Endothelial cell of umbilical vein (primary cell): Measurements from ENCODE around the gene UVRAG. TPM values are rescaled to one million over a fixed set of nuclear protein-coding genes. Genes with fewer than 3 reads are reported as not detected.

Experiments used
- BruUV-seq: library from RNA; stranded (reverse); fragments of 400-500 nt; replicated peaks from 2 replicates; lab custom pipeline; 2021; lab: Mats Ljungman, UMichigan
- CTCF ChIA-PET: fragments of 300-600, 350-600 bp; sonication (Branson Sonifier 250); formaldehyde crosslinking; loops from one replicate; lab custom pipeline; 2021; ENCODE audit warnings: antibody characterized with exemption, inconsistent platforms; lab: Charles Lee
- POLR2A ChIA-PET: fragments of 300-600, 350-600 bp; sonication (Branson Sonifier 250); formaldehyde crosslinking; loops from one replicate; lab custom pipeline; 2021; ENCODE audit warnings: antibody characterized with exemption, inconsistent platforms; lab: Charles Lee
- DNase-seq: peaks from one replicate; pipeline ENCODE4 v3.0.0-alpha.2; 2011; ENCODE audit warnings: low read depth, low spot score
- FAIRE-seq: peaks from 2 replicates; lab custom pipeline; 2011; peaks lifted over from hg19 to GRCh38; lab: Jason Lieb, UNC
- H2AFZ ChIP-seq: 2 replicates; pipeline ENCODE4 v1.6.0; 2012; ENCODE audit warnings: low read depth, low read length, control low read depth, inconsistent platforms
- H3K27ac ChIP-seq: 2 replicates; pipeline ENCODE4 v1.5.1; 2011; ENCODE audit warnings: low read depth, mild to moderate bottlenecking, control low read depth, low read length, moderate library complexity; ENCODE audit not compliant: insufficient read depth
- H3K27me3 ChIP-seq, 2 experiments: 2 replicates each; pipeline versions ENCODE4 v1.6.0 to v1.6.1; 2011; ENCODE audit warnings: low read length in 2 of 2, mixed read lengths in 1 of 2; ENCODE audit not compliant: control insufficient read depth in 2 of 2, insufficient read depth in 2 of 2
- H3K36me3 ChIP-seq, 2 experiments: 2 replicates in 1 of 2; 3 replicates in 1 of 2; pipeline ENCODE4 v1.5.1; 2011; ENCODE audit warnings: low read length in 2 of 2, mild to moderate bottlenecking in 1 of 2, moderate library complexity in 1 of 2; ENCODE audit not compliant: control insufficient read depth in 2 of 2, insufficient read depth in 2 of 2; ENCODE audit errors: extremely low read depth in 1 of 2
- H3K4me1 ChIP-seq: 3 replicates; pipeline ENCODE4 v1.5.1; 2011; ENCODE audit warnings: mild to moderate bottlenecking, low read length; ENCODE audit not compliant: control insufficient read depth, insufficient read depth; ENCODE audit errors: extremely low read depth
- H3K4me2 ChIP-seq: 2 replicates; pipeline ENCODE4 v1.6.1; 2011; ENCODE audit warnings: low read length, control low read depth, mixed read lengths; ENCODE audit not compliant: insufficient read depth
- H3K4me3 ChIP-seq, 3 experiments: fragments of 200-600 bp in 1 of 3; sonication (generic), shearing (Covaris generic) in 1 of 3; replicated peaks in 1 of 3; 2 replicates each; pipeline ENCODE4 v1.5.1; 2011 to 2016; ENCODE audit warnings: control low read depth in 3 of 3, low read length in 3 of 3, mild to moderate bottlenecking in 2 of 3, inconsistent platforms in 1 of 3, low read depth in 1 of 3, moderate library complexity in 1 of 3; ENCODE audit not compliant: insufficient read depth in 1 of 3
- H3K79me2 ChIP-seq: 2 replicates; pipeline ENCODE4 v1.6.0; 2012; ENCODE audit warnings: low read length, inconsistent platforms; ENCODE audit not compliant: control insufficient read depth, insufficient read depth
- H3K9ac ChIP-seq: replicated peaks from 2 replicates; pipeline ENCODE3; 2011; ENCODE audit warnings: low read length, control low read depth; ENCODE audit not compliant: insufficient read depth; ENCODE audit errors: extremely low read depth
- H3K9me1 ChIP-seq: replicated peaks from 3 replicates; pipeline ENCODE4 v1.6.0; 2011; ENCODE audit warnings: mild to moderate bottlenecking, low read length; ENCODE audit not compliant: control insufficient read depth, insufficient read depth; ENCODE audit errors: extremely low read depth
- H3K9me3 ChIP-seq: replicated peaks from 2 replicates; pipeline ENCODE4 v1.5.1; 2012; ENCODE audit warnings: low read length, inconsistent platforms; ENCODE audit not compliant: control insufficient read depth, insufficient read depth
- H4K20me1 ChIP-seq: replicated peaks from 2 replicates; pipeline ENCODE3; 2011; ENCODE audit warnings: mild to moderate bottlenecking, low read length; ENCODE audit not compliant: control insufficient read depth, insufficient read depth; ENCODE audit errors: extremely low read depth
- EZH2 ChIP-seq: IDR thresholded peaks from 2 replicates; pipeline ENCODE4 v1.6.1; 2012; ENCODE audit warnings: borderline replicate concordance, low read depth, mild to moderate bottlenecking, moderate library complexity, low read length, inconsistent platforms; ENCODE audit not compliant: severe bottlenecking
- FOS ChIP-seq: IDR thresholded peaks from 2 replicates; pipeline ENCODE4 v1.6.1; 2011; ENCODE audit warnings: mild to moderate bottlenecking, low read length, moderate library complexity, borderline replicate concordance; ENCODE audit not compliant: insufficient read depth
- GATA2 ChIP-seq: IDR thresholded peaks from 2 replicates; pipeline ENCODE4 v1.7.0; 2011; ENCODE audit warnings: low read depth, mild to moderate bottlenecking, moderate library complexity, mixed read lengths, low read length; ENCODE audit not compliant: insufficient read length, insufficient read depth
- JUN ChIP-seq: IDR thresholded peaks from 2 replicates; pipeline ENCODE4 v1.6.1; 2011; ENCODE audit warnings: borderline replicate concordance, low read depth; ENCODE audit not compliant: insufficient read length, insufficient read depth
- MAX ChIP-seq: IDR thresholded peaks from 2 replicates; pipeline ENCODE4 v1.6.1; 2011; ENCODE audit not compliant: insufficient read depth, insufficient read length
- MYC ChIP-seq: IDR thresholded peaks from one replicate; pipeline ENCODE4 v1.6.1; 2011; ENCODE audit warnings: mild to moderate bottlenecking, low read depth, low read length
- POLR2A ChIP-seq: IDR thresholded peaks from 2 replicates; pipeline ENCODE4 v1.6.1; 2012; ENCODE audit warnings: low read depth, mild to moderate bottlenecking, control low read depth, low read length
- POLR2AphosphoS5 ChIP-seq: IDR thresholded peaks from 2 replicates; pipeline ENCODE4 v1.6.1; 2012; ENCODE audit warnings: low read depth, mild to moderate bottlenecking, control low read depth, low read length, moderate library complexity; ENCODE audit not compliant: insufficient read depth
- dilution Hi-C: fragments of 300-500 bp; cut with MboI; formaldehyde crosslinking; loops from one replicate; pipeline ENCODE4 v1.15.0; 2019; ENCODE audit warnings: low sequenced_read_pairs; ENCODE audit not compliant: extremely low pct_ligation_motif_present
- intact Hi-C: fragments of 100-400 bp; cut with micrococcal nuclease; formaldehyde crosslinking; loops from one replicate; pipeline ENCODE4 v1.10.0; 2022
- polyA plus RNA-seq, 4 experiments: library from polyadenylated mRNA; depleted of rRNA in 3 of 4; stranded (reverse) in 3 of 4; unstranded in 1 of 4; fragments of >200 nt; gene quantifications; 2 replicates each; pipeline versions ENCODE4 v1.2.1 to v1.2.3, GENCODE V29; 2011 to 2012; ENCODE audit warnings: missing spikeins in 1 of 4
- total RNA-seq: library from RNA; stranded (reverse); gene quantifications from 2 replicates; pipeline ENCODE4 v1.2.3, GENCODE V29; 2021
- TF ChIP-seq, protein P1 (sequence below), 2 donors: IDR thresholded peaks; 1 replicate in 1 of 2; 2 replicates in 1 of 2; pipeline ENCODE4 v1.5.1; 2011; ENCODE audit warnings: low read length in 2 of 2, mild to moderate bottlenecking in 2 of 2, moderate library complexity in 2 of 2, control low read depth in 1 of 2, inconsistent platforms in 1 of 2, low read depth in 1 of 2; ENCODE audit not compliant: insufficient read depth in 1 of 2; ENCODE audit errors: extremely low read depth in 1 of 2

UVRAG gene
- total and polyA plus RNA-seq, 2 donors (not counting 3 experiments of a cell fraction or from before 2014, with no cell fraction given) = 21.2 to 65.6 TPM

- ChIA-PET POLR2A (no interaction called here), CTCF (interaction anchor here (1.3 kb wide), 1 partner anchor 74 kb away, joined by 5 read pairs; no protein-coding TSS in a partner anchor)
- dilution Hi-C loops = no loop called here
- no peak overlapping the region for H3K4me2 ChIP-seq
- no peaks in the 10 kb centered on the region for H3K9me1 ChIP-seq
- peak overlapping the region; percentile 60 for H2AFZ ChIP-seq
- H3K36me3 ChIP-seq = no peaks in the 10 kb centered on the region
- H3K4me1 ChIP-seq = peaks cover 4% of the 10 kb centered on the region
- intact Hi-C loops = no loop called here
- TF ChIP-seq FOS (peak; percentile 17), POLR2A (no peak), JUN (no peak)
- no peak overlapping the region for H3K27ac ChIP-seq
- H3K79me2 ChIP-seq = no peaks in the 10 kb centered on the region
- H3K27me3 ChIP-seq = no peaks in the 10 kb centered on the region
- no peak overlapping the region for H3K9ac ChIP-seq
- no peak overlapping the region for H3K4me3 ChIP-seq
- no peak for DNase-seq
- peak; percentile 68 for FAIRE-seq
- BruUV-seq = no TSS peak
- no peaks in the 10 kb centered on the region for H3K9me3 ChIP-seq
- no peaks in the 10 kb centered on the region for H4K20me1 ChIP-seq
Observed at GRCh38 chr11:75797792-75798191, 17.2 kb upstream of the UVRAG start.

GRCh38 chr11:75800136-75800675 lies 14.8 kb upstream of the UVRAG start:
- intact Hi-C loops = no loop called here
- FAIRE-seq (no peak), DNase-seq (no peak)
- TF ChIP-seq JUN = no peak
- TF ChIP-seq MYC = no peak
- no peak for TF ChIP-seq MAX
- no peak for TF ChIP-seq GATA2
- TF ChIP-seq POLR2AphosphoS5 = no peak
- TF ChIP-seq, protein P1, sequence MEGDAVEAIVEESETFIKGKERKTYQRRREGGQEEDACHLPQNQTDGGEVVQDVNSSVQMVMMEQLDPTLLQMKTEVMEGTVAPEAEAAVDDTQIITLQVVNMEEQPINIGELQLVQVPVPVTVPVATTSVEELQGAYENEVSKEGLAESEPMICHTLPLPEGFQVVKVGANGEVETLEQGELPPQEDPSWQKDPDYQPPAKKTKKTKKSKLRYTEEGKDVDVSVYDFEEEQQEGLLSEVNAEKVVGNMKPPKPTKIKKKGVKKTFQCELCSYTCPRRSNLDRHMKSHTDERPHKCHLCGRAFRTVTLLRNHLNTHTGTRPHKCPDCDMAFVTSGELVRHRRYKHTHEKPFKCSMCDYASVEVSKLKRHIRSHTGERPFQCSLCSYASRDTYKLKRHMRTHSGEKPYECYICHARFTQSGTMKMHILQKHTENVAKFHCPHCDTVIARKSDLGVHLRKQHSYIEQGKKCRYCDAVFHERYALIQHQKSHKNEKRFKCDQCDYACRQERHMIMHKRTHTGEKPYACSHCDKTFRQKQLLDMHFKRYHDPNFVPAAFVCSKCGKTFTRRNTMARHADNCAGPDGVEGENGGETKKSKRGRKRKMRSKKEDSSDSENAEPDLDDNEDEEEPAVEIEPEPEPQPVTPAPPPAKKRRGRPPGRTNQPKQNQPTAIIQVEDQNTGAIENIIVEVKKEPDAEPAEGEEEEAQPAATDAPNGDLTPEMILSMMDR (IDR thresholded peaks at IDR 0.05; ENCODE audit: extremely low read depth in 1 of 2, insufficient read depth in 1 of 2, low read depth in 1 of 2, low read length in 2 of 2) = no peak
- no peak for TF ChIP-seq EZH2
- TF ChIP-seq POLR2A = no peak
- TF ChIP-seq FOS = no peak
- Histone ChIP-seq H3K9me3 (no peaks in the 10 kb centered on the region), H3K27ac (no peak overlapping the region), H2AFZ (no peak overlapping the region), H3K4me3 (no peak overlapping the region), H3K4me1 (peaks cover 4% of the 10 kb centered on the region), H3K79me2 (no peaks in the 10 kb centered on the region), H3K9me1 (no peaks in the 10 kb centered on the region), H3K4me2 (no peak overlapping the region), H3K36me3 (no peaks in the 10 kb centered on the region), H3K27me3 (no peaks in the 10 kb centered on the region), H4K20me1 (no peaks in the 10 kb centered on the region), H3K9ac (no peak overlapping the region)
- dilution Hi-C loops = no loop called here
- no TSS peak for BruUV-seq
- CTCF ChIA-PET = interaction anchor here (0.7 to 6.6 kb wide), 3 partner anchors 69 to 352 kb away, joined by 4 to 266 read pairs (median 7); no protein-coding TSS in a partner anchor
- POLR2A ChIA-PET = no interaction called here
